NCI-H69 (cell line): ENCODE results near the gene PSMB4.
"Not testable (repeated sequence)": the region's sequence is repeated elsewhere in the genome, so short reads cannot be mapped to it uniquely, and the experiment has no call there.

ENCODE experiments used
- DNase-seq: peaks from one replicate; lab custom pipeline; 2025; lab: John Stamatoyannopoulos, UW

Gene PSMB4

DNA sequence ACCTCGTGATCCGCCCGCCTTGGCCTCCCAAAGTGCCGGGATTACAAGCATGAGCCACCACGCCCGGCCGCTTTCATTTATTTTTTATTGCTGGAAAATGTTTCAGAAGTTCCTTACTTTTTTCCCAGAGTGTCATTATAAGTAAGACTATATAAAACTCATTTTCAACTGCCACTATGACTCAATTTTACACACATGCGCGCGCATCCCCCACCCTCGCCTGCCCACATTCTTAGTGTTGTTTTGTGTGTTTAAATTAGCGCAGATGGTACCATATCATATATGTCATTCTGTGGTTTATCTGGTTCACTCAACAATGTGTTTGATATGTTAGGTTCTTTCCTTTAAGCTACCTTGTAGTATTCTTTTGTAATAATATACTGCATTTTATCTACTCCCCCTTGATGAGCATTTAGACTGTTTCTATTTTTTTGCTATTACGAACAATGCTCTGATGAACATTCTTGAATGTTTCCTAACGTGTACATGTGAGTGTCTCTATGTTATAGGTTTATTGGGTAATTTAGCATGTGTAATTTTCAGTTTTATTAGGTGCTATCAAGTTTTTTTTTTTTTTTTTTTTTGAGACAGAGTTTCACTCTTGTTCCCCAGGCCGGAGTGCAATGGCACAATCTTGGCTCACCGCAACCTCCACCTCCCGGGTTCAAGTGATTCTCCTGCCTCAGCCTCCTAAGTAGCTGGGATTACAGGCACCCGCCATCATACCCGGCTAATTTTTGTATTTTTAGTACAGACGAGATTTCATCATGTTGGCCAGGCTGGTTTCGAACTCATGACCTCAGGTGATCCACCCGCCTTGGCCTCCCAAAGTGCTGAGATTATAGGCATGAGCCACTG, 8.9 kb upstream of the PSMB4 start:
- not testable (repeated sequence) for DNase-seq

DNA sequence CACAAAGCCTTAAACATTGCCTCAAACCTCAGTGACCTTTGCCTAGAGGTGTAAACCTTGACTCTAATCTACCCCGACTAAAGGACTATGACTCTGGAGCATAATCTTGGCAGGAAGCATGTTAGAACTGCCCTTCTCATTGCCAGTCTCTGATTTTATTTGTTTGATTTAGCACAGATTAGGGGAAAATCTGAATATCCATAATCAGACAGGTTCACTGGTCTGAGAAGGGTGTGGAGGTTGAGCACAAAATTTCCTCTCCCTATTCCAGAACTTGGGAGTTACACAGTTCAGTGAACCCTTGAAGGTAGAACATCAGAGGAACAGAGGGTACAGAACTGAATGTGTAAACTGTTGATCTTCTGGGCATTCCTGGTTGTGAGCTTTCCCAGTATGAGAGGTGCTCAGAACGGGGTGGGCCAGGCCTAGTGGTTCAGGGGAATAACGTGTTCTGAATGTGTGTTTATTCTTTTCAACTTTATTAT, 8.3 kb upstream of the PSMB4 start:
- DNase-seq: no peak

DNA sequence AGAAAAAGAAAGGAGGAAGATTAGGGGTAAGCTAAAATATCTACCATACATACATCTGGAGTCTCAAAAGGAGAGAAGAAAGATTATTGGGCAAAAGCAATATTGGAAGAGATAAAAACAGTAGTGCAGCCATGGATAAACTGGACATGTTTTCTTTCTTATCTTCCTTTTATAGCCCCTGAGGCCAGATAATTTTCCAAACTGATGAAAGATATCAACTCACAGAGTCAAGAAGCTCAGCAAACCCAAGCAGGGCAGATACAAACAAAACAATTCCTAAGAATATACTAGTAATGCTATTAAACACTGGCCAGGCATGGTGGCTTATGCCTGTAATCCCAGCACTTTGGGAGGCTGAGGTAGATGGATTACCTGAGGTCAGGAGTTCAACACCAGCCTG, 5.8 kb upstream of the PSMB4 start:
- no peak for DNase-seq

DNA sequence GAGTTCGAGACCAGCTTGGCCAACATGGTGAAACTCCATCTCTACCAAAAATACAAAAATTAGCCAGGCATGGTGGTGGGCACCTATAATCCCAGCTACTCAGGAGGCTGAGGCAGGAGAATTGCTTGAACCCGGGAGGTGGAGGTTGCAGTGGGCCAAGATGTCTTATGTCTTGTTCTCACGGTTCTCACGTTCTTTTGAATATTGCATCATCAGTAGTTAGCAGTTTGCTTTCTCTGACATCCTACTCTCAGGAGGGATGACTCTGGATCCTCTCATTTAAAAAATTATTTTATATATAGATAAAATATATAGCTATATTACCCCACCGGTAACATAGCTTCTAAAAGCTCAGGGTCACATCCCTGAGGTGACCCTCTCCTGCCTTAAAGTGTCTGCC, 3.1 kb upstream of the PSMB4 start:
- not testable (repeated sequence) for DNase-seq

DNA sequence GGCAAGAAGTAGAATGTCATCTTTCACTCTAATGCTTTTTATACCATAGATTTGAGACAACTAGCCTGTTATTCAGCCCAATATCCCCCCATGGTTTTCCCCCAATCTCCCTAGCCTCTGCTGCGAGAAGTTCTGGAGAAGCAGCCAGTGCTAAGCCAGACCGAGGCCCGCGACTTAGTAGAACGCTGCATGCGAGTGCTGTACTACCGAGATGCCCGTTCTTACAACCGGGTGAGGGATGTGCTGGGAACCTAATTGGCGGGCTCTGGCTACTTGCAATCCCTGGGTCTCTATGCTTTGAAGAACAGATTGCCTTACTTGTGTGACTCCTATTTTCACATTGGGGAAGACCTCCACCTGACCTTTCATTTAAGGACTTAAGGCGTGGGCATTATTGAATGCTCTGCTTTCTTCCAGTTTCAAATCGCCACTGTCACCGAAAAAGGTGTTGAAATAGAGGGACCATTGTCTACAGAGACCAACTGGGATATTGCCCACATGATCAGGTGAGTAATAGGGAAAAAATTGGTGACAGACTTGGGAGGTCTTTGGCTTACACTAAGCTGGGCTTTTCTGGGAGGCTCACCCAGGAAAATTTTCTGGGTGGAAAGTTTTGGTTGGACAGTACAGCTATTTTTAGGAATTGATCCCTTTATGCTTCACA, 1.9 kb downstream of the PSMB4 start:
- no peak for DNase-seq

DNA sequence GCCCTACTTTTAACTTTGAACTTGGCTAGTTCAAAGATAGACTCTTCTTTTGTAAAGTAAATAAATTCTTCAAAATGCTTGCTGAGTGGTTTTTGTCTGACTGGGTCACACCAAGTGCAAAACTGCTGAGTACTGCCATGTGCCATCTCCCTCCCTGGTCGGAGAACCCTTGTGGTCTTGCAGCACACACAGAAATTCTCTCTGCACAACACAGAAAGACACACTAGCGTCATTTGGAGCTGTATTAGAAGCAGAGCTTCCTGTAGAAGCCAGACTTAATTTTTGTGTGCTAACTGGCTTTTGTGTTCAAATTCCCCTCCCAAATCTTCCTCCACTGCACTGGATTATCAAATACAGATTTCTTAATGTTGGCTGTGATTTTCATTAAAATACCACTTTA, 2.5 kb downstream of the PSMB4 start:
- no peak for DNase-seq

DNA sequence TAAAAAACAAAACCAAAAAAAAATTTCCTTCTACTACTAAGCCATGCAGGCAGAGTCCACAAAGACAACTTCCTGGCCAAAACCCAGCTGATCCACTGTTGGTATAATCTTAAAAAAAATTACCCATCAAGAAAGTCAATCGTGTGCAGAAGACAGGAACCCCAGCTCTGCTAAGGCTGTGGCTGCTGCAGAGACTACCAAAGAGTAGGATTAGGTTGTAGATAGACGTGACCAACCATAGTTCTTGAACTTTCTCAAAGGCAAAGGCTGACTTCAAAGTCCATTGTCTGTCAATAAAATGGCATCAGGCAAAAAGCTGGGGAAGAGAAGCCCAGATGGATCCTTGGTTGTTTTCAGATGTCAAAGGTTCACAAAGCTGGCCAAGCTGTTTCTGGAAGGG, 3.4 kb downstream of the PSMB4 start:
- no peak for DNase-seq

DNA sequence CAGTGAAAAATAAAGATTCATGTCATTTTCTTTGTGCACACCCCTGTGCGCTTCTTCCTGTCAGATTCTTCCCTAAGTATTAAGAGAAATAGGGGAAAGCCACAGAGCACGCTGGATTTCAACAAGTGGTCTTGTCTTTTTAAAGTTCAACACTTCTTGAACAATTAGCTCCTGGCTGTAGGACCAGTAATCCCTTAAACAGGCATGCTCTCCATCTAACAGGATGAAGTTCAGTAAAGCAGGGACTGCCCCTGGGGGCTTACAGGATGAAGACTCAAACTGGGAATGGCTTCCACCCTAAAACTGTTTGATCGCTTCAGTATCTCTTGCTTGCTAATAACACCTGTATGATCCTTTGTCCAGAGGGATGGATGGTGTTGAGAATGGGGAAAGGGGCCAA, 4.2 kb downstream of the PSMB4 start:
- DNase-seq: no peak

DNA sequence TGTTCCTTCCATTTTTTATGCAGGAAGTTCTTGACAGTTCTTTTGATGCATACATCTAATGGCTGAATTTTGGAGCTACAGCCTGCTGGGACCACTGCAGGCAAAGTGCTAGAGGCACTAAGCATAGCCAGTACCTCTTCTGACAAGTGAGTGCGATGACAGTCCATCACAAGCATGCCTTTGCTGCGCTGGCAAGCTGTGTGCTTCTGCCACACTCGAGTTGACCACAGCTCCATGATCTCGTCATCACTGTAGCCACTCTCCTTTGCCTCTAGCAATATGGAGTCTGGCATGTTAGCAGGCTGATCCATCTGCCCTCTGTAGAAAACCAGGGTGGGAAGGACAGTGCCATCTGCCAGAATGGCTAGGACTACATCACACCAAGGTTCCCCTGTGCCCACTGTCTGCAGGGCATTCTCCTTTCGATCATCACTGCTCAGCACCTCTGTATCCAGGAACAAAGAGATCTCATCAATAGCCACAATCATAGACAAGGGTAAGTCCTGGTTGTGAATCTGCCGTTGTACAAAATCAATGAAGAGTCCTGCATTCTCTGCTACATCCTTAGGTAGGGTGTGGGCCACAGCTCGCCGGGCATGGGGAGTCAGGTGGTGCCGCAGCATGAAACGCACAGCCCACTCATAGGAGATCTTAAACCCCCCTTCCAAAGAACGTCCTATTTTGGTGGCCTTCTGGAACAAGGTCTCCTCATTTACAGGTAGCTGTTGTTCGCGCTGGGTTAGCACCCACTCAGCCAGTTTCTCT, 6.0 kb downstream of the PSMB4 start:
- DNase-seq: no peak

DNA sequence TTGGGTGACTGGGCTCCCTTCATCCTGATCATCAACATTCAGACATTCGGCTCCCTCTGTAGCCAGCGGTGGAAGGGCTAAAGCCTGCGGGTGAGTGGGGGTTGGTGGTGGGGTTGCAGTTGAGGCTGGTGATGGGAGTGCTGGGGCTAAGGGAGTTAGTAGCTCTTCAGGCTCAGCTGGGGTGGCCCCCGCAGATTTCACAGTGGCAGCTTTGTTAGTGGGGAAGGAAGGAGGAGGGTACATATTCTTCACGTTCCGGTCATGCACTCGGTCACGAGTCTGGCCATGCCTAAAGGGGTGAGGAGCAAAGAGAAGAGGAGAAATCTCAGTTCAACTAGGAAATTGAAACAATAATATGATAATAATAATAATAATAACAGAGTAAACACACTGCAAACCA, 6.8 kb downstream of the PSMB4 start:
- no peak for DNase-seq

DNA sequence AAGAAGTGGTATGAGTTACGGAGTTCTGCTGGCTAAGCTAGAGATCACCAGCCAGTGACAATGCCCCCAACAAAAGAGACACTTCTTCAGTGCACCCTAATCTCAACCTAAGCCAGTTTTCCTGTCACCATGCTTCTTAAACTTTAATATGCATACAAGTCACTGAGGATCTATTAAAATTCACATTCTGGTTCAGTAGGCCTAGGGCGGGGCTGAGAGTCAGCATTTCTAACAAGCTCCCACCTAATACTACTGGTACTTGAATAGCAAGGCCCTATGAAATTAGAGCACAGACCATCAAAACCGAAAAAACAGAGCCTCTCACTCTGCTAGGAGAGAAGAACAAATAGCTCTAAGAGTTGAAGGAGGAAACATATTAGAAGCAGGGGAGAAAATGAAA, 7.9 kb downstream of the PSMB4 start:
- DNase-seq: no peak

DNA sequence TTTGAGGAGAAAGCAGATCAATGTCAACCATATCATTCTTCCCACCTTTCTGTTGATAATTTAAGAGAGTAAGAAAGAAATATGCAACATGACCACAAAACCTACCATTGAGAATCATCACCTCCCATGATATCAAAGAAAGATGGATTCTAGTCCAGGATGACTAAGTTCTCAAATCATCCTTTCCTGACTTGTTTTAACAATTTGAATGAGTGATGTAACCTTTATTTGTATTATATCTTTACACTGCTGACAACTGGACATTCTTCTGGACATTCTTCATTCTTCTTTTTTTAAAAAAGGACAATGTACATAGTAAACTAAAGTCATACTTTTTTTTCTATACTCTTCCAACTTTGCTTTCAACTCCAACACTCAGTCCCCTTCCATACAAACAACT, 9.5 kb downstream of the PSMB4 start:
- DNase-seq: no peak

DNA sequence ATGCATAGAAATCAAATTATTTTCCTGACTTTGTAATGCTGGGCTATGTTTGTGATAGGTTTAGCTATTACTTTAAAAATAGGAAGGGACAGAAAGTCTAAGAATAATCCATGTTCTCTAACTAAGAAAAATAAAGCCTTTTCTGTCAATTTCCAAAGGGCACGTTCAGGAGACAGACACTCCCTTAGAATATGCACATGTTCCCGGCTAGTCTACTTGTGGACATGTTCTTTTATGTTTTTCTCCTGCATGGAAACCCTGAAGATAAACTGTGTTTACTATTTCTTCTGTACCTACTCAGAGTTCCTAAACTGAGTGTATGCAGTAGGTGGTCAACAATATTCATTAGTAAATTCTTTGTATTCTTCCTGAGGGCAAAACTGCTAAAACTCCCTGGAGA, 12.5 kb downstream of the PSMB4 start:
- DNase-seq: no peak

DNA sequence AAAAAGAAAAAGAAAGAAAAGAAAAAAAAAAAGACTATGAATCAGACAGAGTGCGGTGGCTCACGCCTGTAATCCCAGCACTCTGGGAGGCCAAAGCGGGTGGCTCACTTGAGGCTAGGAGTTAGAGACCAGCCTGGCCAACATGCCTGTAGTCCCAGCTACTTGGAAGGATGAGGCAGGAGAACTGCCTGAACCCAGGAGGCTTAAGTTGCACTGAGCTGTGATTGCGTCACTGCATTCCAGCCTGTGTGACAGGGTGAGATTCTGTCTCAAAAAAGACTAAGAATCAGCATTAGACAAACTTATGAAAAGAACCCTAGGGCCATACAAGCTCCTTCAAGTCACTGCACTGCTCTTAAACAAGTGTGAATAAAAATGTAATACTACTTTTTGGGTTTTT, 16.9 kb downstream of the PSMB4 start:
- DNase-seq: no peak

DNA sequence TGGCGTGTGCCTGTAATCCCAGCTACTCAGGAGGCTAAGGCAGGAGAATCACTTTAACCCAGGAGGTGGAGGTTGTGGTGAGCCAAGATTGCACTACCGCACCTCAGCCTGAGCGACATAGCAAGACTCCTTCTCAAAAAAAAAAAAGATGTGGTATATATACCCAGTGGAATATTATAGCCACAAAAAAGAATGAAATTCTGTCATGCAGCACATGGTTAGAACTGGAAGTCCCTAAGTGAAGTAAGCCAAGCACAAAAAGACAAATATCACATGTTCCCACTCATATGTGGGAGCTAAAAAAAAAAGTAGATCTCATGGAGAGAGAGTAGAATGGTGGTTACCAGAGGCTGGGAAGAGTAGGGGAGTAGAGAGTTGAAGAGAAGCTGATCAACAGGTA, 18.7 kb downstream of the PSMB4 start:
- no peak for DNase-seq

DNA sequence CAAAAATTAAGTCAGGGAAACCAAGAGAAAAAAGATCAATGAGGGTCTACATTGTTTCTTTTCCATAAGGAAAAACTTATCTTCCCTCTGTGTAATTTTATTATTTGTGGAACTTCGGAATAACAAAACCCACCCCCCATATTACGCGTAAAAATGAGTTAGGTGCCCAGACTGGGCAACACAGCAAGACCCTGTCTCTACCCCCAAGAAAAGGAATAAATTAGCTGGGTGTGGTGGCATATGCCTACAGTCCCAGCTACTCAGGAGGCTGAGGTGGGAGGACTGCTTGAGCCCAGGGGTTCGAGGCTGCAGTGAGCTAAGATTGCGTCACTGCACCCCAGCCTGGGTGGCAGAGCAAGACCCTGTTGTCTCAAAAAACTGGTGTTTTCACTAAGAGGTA, 20.4 kb downstream of the PSMB4 start:
- no peak for DNase-seq

DNA sequence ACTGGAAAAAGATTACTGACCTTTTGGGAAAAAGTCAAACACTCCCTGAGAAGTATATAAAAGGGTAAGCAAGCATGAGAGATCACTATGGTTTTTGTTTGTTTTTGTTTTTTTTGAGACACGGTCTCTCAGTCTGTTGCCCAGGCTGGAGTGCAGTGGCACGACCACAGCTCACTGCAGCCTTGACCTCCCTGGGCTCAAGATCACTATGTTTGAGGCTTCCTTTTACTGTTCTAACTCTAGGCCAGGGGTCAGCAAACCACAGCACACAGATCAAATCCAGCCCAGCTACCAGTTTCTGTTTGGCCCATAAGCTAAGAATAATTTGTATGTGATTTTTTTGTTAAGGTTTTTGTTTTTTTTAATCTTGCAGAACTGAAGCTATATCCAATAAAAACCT, 25.7 kb downstream of the PSMB4 start:
- DNase-seq: no peak

DNA sequence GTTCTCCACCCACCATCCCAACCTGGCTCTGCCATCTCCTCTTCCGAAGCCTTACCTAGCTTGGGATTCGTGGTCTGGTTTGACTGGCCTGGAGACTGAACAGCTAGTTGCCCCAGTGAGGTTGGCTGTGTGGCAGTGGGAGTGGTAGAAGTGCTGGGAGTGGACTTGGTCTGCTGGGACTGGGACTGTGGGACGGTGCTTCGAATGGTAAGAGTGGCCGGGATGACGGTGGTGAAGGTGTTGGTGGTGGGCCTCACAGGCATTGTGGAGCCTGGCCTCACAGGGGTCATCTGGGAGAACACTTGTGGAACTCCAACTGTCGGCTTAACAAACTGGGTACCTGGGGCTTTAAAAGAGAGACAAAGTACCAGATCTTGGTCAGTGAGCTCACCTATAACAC, 28.7 kb downstream of the PSMB4 start:
- DNase-seq: no peak

DNA sequence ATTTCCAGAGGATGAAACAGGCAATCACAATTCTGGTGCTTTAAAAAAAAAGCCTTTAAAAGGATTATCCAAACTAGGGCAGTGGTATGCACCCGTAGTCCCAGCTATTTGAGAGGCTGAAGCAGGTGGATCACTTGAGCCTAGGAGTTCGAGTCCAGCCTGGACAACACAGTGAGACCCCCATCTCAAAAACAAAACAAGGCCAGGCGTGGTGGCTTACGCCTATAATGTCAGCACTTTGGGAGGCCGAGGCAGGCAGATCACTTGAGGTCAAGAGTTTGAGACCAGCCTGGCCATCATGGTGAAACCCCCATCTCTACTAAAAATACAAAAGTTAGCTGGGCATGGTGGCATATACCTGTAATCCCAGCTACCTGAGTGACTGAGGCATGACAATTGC, 34.5 kb downstream of the PSMB4 start:
- DNase-seq: not testable (repeated sequence)

DNA sequence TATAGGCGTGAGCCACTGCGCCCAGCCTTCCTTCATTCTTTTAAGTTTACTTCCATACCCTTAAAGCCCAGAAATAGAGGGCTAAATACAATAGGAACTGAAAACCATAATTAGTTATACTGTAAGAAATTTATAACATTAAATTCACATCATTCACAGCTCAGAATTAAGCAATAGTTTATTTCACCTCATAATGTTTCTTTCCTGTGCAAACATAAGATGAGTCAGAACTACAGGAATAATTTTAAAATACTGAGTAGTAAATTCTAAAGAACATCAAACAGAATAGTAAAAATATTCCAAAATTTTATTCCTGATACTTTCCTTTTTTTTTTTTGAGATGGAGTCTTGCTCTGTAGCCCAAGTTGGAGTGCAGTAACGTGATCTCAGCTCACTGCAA, 35.8 kb downstream of the PSMB4 start:
- no peak for DNase-seq

DNA sequence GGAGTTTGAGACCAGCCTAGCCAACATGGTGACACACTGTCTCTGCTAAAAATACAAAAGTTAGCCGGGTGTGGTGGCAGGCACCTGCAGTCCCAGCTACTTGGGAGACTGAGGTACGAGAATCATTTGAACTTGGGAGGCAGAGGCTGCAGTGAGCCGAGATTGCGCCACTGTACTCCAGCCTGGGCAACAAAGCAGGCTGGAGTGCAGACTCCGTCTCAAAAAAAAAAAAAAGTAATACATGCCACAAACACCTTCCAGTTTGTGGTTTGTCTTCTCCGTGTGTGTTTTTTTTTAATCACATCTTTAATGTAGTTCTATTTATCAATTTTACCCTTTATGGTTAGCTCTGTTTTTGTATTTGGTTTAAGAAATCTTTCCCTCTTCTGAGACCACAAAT, 37.6 kb downstream of the PSMB4 start:
- no peak for DNase-seq

DNA sequence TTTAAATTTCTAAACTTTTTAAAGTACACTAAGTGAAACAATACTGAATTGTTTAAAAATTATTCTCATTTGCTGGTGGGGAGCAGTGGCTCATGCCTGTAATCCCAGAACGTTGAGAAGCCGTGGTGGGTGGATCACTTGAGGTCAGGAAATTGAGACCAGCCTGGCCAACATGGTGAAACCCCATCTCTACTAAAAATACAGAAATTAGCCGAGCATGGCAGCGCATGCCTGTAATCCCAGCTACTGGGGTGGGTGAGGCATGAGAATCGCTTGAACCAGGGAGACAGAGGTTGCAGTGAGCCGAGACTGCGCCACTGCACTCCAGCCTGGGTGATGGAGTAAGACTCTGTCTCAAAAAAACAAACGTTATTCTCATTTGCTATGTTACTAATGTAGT, 38.0 kb downstream of the PSMB4 start:
- DNase-seq: not testable (repeated sequence)
